Sigmoid colon (tissue), 4 donors: ENCODE results near the gene TTI1.

Source experiments
- CTCF ChIP-seq, 4 experiments: fragments of 450-650 bp in 3 of 4; fragments of 200-600 bp in 1 of 4; IDR thresholded peaks; one replicate each; pipeline ENCODE4 v1.5.1; 2016 to 2019; ENCODE audit warnings: antibody characterized with exemption in 4 of 4, mild to moderate bottlenecking in 3 of 4, moderate library complexity in 2 of 4
- POLR2A ChIP-seq, 2 donors: fragments of 450-650 bp; IDR thresholded peaks; one replicate each; pipeline ENCODE4 v1.6.1; 2016; ENCODE audit warnings: antibody characterized with exemption in 2 of 2, mild to moderate bottlenecking in 2 of 2, moderate library complexity in 2 of 2
- POLR2AphosphoS5 ChIP-seq, 4 donors: sonication (generic); formaldehyde crosslinking; IDR thresholded peaks; one replicate each; pipeline ENCODE4 v1.6.1; 2017; ENCODE audit warnings: antibody characterized with exemption in 4 of 4

DNA sequence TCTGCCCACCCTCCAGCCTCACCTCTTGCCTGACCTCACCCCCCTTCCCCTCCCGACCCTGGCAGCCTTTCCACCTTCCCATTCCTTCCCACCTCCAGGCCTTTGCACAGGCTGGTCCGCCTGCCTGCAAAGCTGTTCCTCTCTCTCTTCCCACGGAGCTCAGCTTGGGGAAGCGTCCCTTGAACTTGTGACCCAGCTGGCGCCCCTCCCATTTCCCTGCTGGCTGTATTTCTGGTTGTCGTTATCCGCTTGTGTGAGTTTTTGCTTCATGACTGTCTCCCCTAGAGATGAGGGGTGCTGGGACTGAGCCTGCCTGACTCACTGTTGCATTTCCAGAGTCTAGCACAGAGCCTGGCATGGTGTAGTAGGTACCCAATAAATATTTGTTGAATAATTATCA is 97.8 kb downstream of the TTI1 start:
- TF ChIP-seq POLR2AphosphoS5 (IDR thresholded peaks at IDR 0.05) (no peak), CTCF (IDR thresholded peaks at IDR 0.05) (no peak), POLR2A (IDR thresholded peaks at IDR 0.05) (no peak)
